CD1c-positive myeloid dendritic cell (primary cell): ENCODE data around the gene TMEM247.

ENCODE experiments used
- DNase-seq: peaks from one replicate; pipeline ENCODE4 v3.0.0-alpha.2; 2016; ENCODE audit errors: extremely low spot score

The TMEM247 gene

GRCh38 chr2:46479265-46479664, at the start of gene TMEM247:
TSS of gene TMEM247 (plus strand) at chr2:46479565.
- no peak for DNase-seq

- DNase-seq: no peak
Measured at GRCh38 chr2:46430413-46430812, 49.0 kb upstream of the TMEM247 start.

GRCh38 chr2:46430992-46431391, 48.4 kb upstream of the TMEM247 start:
- no peak for DNase-seq

- DNase-seq: no peak
Measured at GRCh38 chr2:46431481-46432235, 47.7 kb upstream of the TMEM247 start.

- no peak for DNase-seq
Measured at GRCh38 chr2:46434851-46435273, 44.5 kb upstream of the TMEM247 start.

GRCh38 chr2:46435353-46435752, 44.0 kb upstream of the TMEM247 start:
- peak; percentile 19 for DNase-seq

- DNase-seq: no peak
Measured at GRCh38 chr2:46435796-46436360, 43.5 kb upstream of the TMEM247 start.

GRCh38 chr2:46436800-46437199, 42.6 kb upstream of the TMEM247 start:
- no peak for DNase-seq

GRCh38 chr2:46438102-46438501, 41.3 kb upstream of the TMEM247 start:
- DNase-seq: no peak

GRCh38 chr2:46438794-46439193, 40.6 kb upstream of the TMEM247 start:
- no peak for DNase-seq

- no peak for DNase-seq
Measured at GRCh38 chr2:46439582-46439981, 39.8 kb upstream of the TMEM247 start.

GRCh38 chr2:46441838-46442712, 37.3 kb upstream of the TMEM247 start:
- no peak for DNase-seq

GRCh38 chr2:46444732-46445131, 34.6 kb upstream of the TMEM247 start:
- no peak for DNase-seq

GRCh38 chr2:46445556-46445955, 33.8 kb upstream of the TMEM247 start:
- no peak for DNase-seq

GRCh38 chr2:46446871-46447568, 32.3 kb upstream of the TMEM247 start:
- no peak for DNase-seq

GRCh38 chr2:46447649-46448048, 31.7 kb upstream of the TMEM247 start:
- DNase-seq: no peak

GRCh38 chr2:46448111-46448510, 31.3 kb upstream of the TMEM247 start:
- DNase-seq: no peak

- no peak for DNase-seq
Measured at GRCh38 chr2:46448641-46449040, 30.7 kb upstream of the TMEM247 start.

- no peak for DNase-seq
Measured at GRCh38 chr2:46449700-46450099, 29.7 kb upstream of the TMEM247 start.

GRCh38 chr2:46451131-46451711, 28.1 kb upstream of the TMEM247 start:
- DNase-seq: no peak

- no peak for DNase-seq
Measured at GRCh38 chr2:46456789-46457188, 22.6 kb upstream of the TMEM247 start.
